Stimulated activated CD4-positive, alpha-beta T cell treated with anti-CD3 and anti-CD28 coated beads, Interleukin-15, amount 100 ng/mL, for 1 hour (primary cell): ENCODE results near the gene AGBL1.

Experiments
- DNase-seq, 2 donors: peaks; one replicate each; pipeline ENCODE4 v3.0.0-alpha.2; 2020; ENCODE audit warnings: low read depth in 1 of 2, low spot score in 1 of 2

AGBL1 gene

DNA sequence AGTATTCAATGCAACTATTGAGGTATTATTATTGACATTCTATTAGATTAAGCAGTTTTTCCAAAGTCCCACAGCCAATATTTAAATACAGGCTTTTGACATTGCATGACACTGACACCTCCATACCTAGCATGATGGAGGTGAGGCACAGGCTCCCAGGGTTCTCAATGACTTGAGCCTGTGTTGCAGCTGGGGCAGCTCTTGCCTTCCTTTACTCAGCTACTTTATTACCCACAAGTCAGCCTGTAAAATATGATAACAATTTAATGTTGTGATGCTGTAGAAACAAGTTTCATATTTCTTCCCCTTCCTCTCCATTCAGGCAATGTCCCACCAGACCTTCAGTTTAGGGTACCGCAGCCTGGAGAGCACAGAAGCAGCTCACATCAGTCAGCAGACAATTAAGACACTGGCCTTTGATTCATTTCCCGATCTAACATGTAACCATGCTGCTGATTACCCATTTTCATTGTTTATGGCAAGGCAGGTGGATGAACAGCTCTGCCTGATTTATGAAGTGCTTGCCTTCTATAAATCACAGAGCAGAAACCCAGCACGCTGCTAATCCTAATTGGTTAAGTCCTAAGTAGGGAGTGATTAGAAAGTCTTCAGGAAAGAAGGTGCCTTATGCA is 826.1 kb downstream of the AGBL1 start:
- no peak for DNase-seq

DNA sequence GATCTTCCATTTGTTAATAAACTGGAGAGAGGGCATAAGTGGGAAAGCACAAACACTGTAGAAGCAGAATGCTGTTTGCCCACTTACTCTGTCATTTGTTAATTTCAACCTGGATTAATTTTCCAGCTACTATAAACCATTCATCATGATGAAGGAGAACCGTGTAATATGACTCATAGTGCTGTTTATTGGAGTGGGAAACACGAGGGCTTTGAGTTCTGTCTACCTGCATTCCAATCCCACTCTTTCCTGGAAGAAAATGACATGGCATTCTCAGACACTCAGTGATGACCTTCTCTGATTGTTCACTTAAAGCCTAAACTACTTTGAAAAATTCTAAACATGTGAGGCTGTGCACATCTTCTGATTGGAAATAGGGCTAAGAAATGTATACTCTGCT is 826.7 kb downstream of the AGBL1 start:
- no peak for DNase-seq

DNA sequence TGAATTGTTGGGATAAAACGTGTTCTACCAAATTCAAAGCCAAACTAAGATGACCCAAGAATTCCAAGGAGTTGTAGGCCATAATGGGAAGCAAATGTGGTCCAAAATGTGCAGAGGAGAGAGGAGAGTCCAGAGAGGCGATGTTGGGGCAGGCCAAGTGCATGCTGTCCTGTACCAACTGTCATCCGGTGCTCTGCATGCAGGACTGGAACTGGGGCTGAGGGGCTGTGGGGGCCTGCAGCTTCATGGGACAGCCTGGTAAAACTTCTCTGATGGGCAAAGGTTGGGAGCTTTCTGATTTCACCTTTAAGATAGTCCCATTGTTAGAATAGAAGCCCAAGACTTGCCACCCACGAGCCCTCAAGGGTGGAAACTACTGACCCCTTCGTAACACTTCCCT is 831.4 kb downstream of the AGBL1 start:
- no peak for DNase-seq

DNA sequence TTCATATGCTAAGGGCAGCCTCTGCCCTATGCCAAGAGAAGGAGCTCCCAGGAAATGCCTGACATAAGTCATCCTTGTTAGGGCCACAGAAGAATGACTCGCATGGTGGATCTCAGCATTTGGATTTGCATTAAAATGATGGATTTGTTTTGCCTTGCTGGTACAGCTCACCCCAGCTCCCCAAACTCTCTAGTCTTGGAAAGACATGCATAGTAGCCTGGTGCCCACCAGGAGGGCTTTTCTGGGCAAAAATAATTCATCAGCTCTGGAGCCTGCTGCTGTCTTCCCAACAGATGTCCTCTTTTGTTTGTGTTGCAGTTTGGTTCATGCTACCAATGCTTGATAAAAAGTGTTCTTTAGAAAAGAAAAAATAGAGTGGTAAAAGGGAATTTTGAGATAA is 833.0 kb downstream of the AGBL1 start:
- DNase-seq = no peak

DNA sequence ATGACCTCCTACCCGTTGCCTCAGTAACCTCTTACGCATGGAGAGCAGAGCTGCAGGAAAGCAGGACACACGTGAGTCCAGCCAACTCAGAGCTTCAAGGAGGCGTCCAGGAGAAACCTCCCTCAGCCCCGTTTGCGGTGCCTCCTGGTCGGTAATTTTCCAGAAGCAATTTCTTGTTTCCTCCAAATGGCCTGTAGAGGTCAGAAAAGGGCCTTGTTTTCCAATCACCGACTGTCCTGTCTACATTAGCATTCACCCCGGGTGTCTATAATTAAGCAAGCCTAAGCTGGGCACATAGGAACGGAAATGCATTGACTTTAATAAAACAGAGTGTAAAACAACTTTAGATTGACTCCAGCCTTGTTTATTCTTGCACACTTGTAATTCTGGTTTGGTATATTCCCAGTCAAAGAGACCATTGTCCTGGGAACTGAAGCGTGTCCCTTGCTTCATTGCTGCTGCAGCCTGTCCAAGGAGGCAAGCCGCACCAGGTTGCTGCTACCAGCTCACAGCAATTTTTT is 836.2 kb downstream of the AGBL1 start:
- no peak for DNase-seq

DNA sequence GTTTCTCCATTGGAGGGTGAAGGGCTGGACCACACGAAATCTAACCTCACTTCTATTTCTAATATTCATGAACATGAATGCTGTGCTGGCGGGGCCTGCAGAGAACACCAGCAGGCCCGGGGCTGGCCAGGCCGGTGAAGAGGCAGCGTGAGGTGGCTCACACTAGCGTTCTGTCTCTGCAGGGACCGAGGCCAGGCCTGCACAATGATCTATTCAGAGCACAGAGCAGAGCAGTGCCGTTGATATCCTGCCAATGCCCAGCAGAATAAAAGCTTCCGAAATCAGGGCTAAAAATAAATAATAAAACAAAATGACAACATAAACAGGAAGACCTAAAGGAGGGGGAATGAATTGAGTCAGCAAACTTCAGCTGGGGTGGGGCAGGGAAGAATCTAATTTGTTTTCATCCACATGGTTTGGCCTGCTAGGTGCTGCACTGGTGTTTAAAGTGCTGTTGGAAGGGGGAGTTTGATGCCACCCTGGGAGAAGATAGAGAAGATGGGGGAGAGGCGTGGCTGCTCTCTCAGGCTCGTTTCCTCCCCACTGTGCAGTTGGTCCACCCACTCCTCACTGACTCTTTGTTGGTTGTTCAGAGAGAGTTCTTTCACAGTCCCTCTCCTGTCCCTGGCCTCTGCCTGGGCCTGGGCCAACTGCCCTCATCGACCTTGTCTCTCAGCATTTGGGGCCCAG is 837.1 kb downstream of the AGBL1 start:
- DNase-seq = no peak

DNA sequence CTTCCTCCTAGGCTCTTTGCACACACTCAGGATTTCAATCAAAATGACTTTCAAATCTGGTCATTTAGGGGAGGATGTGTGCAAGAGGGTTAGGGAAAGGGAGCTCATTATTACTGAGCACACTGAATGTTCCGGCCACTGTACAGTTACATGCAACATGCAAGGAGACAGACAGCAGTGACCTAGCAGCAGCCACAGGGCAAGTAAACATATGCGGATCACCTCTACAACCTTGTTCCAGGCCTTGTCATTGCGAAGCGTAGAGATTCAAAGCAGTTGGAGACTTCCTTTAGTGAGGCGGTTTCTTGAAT is 837.6 kb downstream of the AGBL1 start:
- DNase-seq = no peak

DNA sequence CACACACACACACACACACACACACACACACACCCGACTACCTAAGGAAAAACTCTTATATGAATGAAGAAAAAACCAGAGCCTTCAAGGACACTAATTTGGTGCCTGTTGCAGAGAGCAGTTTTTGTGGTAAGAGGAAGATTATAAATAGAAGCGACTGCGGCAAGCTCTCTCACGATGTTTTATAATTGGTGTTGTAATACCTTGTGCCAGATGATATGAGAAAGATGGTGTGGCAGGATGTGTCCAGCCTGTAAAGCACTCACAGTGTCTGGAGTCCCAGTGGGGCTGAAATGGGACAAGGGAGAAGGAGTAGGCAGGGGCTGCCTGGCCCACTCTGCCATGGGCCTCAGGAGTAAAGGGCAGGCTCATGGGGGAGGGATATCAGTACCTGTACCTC is 839.9 kb downstream of the AGBL1 start:
- DNase-seq = no peak

DNA sequence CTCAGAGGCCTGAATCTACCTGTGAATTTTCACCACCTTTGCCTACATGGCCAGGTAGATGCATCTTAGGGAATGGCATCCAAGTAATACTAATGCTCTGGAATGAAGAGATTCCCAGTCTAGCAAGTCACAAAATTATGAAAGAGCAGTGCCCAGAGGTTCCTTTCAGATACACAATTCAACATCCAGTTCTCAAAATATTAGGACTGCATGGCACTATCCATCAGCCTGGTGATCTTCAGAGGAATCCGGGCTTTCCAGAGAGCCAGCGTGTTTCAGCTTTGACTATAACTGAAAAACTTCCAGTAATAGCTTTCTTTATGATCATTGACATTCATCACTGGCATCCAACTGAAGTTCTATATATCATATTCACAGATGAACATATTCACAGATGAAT is 849.8 kb downstream of the AGBL1 start:
- no peak for DNase-seq

DNA sequence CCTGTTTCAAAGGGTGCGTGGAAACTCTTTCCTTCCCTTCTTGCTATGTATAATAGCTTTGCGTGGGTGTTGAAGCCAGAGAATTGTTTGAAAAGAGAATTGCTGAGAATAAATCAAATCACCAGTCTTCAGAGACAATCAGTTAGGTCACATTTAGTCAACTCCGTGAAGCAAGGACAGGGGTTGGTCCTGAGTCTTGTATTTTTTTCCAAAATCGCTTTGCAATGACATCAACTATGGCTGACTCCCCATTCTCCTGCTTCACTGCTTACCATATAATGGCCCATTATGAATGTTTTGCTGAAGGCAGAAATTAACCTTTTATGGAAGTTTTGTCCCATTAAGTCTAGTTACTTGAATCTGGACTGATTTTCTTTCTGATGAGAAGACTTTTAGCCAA is 852.8 kb downstream of the AGBL1 start:
- no peak for DNase-seq

DNA sequence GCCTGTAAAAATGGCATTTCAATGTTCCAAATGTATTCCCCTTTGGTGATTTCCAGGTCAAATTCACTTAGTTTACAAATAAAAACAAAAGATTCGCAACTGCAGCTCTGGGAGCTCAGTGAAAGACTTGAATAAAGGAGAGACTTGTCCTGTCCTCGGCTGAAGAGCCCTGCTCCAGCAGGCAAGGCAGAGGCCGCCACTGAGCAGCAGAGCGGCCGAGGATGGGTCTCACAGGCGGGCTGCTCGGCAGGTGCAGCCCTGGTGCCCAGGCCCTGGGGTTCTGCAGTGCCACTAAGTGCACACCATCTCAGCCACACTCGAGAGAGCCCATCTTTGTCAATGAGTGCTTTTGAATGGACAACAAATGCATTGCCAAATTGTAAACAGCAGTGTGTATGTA is 856.2 kb downstream of the AGBL1 start:
- no peak for DNase-seq

DNA sequence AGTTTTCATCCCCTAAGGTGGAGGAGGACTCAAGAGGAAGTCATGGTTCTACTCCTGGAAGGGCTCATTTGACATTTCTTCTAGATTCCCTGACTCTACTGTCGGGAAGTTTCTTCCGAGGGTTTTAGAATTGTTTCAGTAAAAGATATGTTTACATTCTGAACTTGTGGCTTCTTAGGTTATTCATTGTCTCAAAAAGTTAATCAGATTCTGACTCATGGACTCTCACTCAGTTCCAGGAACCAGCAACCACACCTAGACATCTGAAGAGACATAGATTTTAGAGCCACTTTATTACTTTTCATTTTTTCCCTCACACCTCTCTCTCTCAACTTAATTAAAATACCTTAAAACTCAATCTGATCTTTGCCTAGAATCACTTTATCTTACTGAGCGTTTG is 862.6 kb downstream of the AGBL1 start:
- no peak for DNase-seq

DNA sequence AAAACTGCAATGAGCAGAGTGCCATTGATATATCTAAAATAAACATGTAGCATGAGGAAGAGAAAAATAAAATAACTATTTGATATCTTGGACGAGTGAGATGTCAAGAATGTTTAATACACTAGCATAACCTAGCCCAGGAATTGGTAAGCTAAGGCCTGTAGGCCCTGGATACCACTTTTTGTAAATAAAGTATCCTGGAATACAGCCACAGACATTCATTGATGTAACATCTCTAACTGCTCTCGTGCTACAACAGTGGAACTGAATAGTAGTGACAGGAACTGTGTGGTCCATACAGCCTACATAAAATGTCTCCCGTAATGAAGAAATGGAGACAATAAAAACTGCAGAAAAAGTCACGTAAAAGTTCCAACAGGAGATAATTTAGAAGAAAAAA is 869.0 kb downstream of the AGBL1 start:
- DNase-seq = no peak

DNA sequence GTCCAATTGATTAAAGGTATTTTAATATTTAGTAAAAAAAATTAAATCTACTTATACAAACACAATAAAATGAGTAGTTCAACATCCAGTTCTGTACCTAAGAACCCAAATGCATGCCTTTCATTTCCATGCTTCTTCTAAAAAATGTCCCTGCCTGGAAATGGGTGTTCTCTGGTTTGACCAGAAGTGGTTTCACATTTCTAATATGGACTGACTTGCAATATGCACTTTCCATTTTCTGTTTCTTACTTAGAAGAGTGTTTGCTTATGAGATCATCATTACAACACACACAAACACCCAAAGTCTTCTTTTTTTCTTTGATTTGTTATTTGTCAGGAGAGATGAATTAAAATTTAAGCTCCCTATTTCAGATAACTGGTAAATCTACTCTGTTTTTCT is 879.6 kb downstream of the AGBL1 start:
- no peak for DNase-seq

DNA sequence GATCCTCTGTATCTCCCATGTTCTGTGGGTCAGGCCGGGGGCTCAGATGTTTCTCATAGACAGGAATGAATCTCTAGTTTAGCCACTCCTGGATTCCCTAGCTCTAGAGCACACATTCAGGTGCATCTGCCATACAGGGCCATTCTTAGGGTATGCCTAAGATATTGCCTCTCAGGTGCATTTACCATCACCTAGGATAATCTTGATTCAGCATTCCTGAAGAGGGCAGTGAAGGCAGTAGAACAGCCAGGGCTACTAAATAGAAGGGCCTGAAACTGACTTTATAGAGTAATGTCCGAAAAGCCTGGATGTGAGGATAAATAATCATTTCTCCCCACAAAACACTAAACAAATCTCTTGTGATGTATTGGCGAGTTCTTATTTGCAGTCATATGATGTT is 882.0 kb downstream of the AGBL1 start:
- no peak for DNase-seq

DNA sequence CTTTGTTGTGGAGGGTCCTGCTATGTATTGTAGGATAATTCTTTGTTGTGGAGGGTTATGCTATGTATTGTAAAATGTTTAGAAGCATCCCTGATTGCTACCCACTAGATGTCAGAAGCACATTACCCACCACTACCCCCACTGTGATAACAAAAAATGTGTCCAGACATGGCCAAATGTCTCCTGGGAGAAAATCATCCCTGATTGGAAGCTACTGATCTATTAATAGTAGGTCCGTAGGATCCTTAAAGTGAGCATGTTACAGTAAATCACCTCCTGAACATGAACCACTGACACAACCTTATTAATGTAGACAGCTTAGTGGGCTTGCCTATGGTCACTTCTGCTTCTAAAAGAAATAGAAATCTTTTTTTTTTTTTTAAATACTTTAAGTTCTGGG is 884.6 kb downstream of the AGBL1 start:
- DNase-seq = no peak

DNA sequence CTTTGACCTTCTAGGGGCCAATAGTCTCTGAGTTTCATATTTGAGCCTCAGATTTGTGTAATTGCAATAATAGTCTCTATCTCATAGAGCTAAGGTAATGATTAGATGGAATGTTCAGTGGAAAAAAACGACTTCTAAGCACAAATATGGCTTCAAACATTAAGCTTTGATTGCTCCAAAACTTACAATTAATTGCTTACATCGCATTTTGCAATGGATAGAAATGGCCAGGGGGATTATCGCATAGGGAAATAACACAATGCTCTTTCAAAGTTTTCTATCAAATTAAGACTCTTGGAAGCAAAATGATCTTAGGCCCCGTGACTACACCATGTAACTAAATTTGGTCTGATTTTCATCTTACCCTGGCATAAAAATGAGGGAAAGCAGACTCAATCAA is 888.6 kb downstream of the AGBL1 start:
- DNase-seq = no peak

DNA sequence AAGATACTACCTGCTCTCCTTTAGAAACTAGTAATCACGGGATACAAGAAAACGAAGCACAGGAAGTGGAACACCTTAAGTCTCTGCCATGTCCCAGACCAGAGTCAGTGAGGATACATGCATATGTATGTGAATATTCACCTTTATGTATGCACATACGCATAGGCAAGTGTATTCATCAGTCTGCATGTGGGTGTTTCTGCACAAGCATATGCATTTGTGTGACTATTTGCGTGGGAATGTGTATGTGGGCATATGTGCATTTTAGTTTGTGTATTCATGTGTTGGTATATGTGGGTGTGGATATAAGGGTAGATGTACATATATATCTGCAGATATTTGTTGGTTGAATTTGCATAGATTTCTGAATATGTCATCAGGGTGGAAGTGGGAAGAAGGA is 889.7 kb downstream of the AGBL1 start:
- DNase-seq = no peak

DNA sequence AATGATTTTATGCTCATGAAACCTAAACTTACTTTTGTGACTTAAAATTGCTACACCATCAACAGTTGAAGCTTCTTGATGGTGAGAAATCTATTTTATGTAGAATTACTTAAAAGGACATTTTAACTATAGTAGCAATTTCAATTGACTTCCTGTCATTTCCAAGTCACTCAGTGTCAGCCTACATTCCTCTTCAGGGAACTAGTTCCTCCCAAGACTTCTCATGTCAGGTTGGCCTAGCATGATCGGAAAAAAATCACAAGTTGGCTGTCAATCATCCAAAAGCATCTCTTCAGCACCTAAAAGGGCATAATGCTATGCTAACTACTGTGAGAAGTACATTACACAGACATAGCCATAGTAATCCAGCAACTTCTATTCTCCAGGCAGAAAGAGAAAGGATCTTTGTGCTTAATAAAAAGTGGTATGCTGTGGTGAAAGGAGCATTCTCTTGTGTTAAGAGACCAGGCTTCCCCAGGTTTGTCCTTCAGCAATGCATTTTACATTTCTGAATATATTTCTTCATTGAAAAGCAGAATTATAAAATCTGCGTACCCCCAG is 893.7 kb downstream of the AGBL1 start:
- DNase-seq = no peak

DNA sequence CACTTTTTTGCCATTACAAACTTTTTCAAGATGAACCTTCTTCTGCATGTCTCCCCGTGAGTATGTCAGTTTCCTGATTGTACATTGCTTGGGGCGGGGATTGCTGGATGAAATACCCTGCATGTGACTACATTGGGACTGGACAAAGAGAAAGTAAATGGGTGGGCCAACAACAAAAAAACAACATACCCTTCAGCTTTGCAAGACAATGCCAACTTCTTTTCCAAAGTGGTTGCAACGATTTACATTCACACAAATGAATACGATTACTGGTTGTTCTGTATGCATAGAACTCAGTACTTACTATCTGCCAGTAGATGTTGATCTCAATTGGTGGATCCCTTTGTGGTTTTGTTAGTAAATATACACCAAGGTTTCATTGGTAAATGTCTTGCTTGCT is 908.4 kb downstream of the AGBL1 start:
- DNase-seq = no peak

DNA sequence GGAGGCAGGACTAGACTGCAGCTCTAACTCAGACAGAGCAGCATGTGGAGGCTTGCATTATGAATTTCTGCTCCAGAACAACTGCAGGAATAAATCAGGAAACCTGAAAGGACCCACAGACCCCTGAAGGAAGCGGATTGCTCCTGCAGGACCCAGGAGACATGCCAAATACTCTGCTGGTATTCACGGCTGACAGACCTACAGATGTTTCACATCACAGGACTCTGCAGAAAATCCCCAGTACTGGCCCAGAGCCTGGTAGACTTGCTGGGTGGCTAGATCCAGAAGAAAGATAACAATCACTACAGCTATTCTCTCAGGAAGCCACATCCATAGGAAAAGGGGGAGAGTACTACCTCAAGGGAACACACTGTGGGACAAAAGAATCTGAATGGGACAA is 942.1 kb downstream of the AGBL1 start:
- DNase-seq = no peak

DNA sequence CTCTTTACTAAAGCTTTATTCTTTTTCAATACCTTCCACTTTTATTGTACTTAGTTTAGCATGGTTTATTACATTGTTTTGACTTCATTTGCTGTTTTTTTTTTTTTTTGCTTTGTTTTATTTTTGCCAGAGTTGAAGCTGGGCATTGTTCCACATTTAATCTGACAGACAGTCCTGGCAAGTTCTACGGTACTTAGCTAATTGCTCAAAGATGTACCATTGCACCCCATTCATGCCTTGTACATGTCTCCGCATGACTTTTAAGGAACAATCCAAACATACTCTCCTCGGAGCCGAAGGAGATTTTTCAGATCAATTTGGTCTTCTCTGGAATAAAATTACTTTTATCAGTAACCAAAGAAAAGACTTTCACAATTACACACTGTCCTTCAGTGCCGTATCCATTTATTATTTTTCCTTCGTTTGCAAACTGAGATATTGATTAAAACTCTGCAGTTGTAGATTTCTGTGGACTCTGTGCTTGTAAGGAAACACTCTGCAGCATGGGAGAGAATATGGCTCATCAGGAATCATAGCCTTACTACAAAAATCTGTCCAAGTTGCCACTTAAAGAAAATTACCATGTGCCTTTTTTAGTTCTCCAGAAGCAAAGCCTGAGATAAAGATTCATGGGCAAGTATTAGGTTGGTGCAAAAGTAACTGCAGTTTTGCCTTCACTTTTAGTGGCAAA is 952.0 kb downstream of the AGBL1 start:
- no peak for DNase-seq
